Motor neuron (in vitro differentiated cells): ENCODE data around the gene CDC6. TPM values are rescaled to one million over a fixed set of nuclear protein-coding genes. Genes with fewer than 3 reads are reported as not detected.

Source experiments
- ATAC-seq, 8 experiments: fragments of 200-7000 bp; cut with Tn5 transposase; replicated peaks in 6 of 8; 2 replicates each; pipeline ENCODE4 v1.8.0; 2021; ENCODE audit warnings: mild to moderate bottlenecking in 8 of 8, moderate library complexity in 8 of 8
- H3K27ac ChIP-seq, 2 donors: fragments of 250-450 bp; sonication (Bioruptor Pico); 2 replicates each; pipeline ENCODE4 v1.9.0; 2021; ENCODE audit warnings: antibody characterized with exemption in 2 of 2, mild to moderate bottlenecking in 2 of 2, moderate library complexity in 1 of 2
- H3K4me1 ChIP-seq, 2 donors: fragments of 250-450 bp; sonication (Bioruptor Pico); replicated peaks in 1 of 2; 2 replicates each; pipeline ENCODE4 v1.6.1; 2021; ENCODE audit warnings: antibody characterized with exemption in 2 of 2, mild to moderate bottlenecking in 2 of 2, moderate library complexity in 1 of 2
- H3K4me3 ChIP-seq, 5 donors: fragments of 250-450 bp; sonication (Bioruptor Pico); 2 replicates each; pipeline ENCODE4 v1.9.0; 2021; ENCODE audit warnings: antibody characterized with exemption in 5 of 5, mild to moderate bottlenecking in 5 of 5, moderate library complexity in 4 of 5
- WGBS, 10 experiments: fragments of 450-650 bp; shearing (Covaris generic); methylation state at CpG; one replicate each; pipeline ENCODE4 v1.0.0; 2022; 5-methylcytosine and 5-hydroxymethylcytosine counted together
- in situ Hi-C, 9 experiments: fragments of 400-800 bp; cut with MboI; loops; one replicate each; pipeline ENCODE4 v1.15.0; 2021; ENCODE audit warnings: low sequenced_read_pairs in 9 of 9, low pct_unique_long_range_greater_than_20kb in 2 of 9; ENCODE audit not compliant: unreplicated experiment in 9 of 9
- total RNA-seq, 8 experiments: library from RNA; unstranded; fragments of 300-600 nt; gene quantifications; 2 replicates each; pipeline versions ENCODE4 v1.2.3 to v1.2.4, GENCODE V29; 2022

Gene CDC6
- total RNA-seq, 8 experiments from 2014 or later: 1.7 to 30.9 (median 3.6) TPM

DNA sequence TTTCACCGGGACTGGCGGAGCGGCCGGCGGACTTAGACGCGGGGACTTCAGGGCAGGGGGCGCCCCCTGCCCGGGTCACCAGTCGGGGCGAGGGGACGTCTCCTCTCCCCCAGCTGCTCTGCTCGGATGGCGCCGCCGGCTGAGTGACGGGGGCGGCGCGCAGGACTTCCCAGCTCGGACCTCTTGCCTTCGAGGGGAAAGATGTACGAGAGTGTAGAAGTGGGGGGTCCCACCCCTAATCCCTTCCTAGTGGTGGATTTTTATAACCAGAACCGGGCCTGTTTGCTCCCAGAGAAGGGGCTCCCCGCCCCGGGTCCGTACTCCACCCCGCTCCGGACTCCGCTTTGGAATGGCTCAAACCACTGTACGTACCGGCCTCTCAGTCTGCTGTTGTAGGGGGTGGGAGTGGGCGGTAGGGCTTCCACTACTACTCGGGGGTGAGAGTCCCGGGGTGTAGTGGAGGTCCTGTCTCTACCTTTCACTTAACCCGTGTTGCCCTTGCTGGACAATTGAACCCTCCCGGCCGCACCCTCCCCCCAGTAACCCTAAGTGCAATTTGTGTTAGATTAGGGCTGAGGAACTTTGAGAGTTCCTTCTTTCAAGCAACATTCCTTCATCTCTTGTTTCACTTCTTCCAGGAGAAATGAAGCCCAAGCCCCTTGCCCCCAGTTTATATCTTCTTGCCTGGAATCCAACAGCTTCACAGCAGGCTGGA lies 55.0 kb downstream of the CDC6 start:
- Histone ChIP-seq H3K27ac (peak overlapping the region; percentile 93 to 99), H3K4me3 (peak overlapping the region; percentile 60 to 77 (median 65)), H3K4me1 (peaks cover 18% of the 10 kb centered on the region in 2 donors)
- no peak for ATAC-seq
- WGBS, 10 experiments: 0 to 5% methylated on average over 1 to 20 of the region's 38 CpGs; no CpG with 5 or more reads in 8 of the 10 experiments
- in situ Hi-C loops: no loop called here

DNA sequence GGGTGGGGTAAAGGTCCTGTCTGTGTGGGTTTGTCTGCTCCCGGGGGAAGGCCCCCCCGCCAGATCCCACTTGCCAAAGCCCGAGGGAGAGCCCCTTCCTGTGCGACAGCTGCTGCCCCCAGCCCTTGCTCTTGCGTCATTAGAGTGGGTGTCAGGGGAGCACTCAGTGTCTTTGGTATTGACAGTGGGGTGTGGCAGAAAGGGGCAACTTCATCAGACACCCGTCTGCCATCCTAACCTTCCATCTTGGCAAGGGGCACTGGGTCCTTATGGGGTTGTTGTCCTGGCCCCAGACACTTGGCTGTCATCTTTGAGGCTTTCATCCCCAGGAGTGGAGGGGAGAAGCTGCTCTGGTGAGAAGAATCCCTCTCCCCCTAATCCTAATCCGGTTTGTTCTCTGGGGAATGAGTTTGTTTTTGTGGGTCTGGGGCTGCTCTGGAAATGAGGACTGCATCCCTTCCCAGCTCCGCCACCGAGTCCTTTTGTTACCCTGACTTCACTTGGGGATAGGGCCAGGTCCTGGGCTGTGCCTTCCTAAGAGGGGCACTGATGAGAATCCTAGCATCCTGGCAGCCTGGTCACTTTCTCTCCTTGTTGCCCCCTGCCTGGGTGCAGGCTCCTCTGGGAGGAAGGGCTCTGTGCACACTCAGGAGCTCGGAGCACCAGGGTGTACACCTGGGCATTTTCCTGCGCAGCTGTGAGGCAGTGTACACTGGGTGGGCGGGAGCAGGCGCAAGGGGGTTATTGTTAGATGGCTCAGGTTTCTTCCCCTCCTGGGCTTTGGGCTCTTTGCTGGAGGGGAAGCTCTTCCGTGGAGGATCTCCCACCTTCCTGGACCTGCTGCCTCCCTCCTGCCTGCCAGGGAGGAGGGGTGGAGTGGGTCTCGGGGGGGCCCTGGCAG lies 55.8 kb downstream of the CDC6 start:
- H3K4me3 ChIP-seq: peak overlapping the region; percentile 60 to 77 (median 65)
- H3K4me1 ChIP-seq: peaks cover 25 to 27% of the 10 kb centered on the region in 2 donors
- ATAC-seq: no peak
- in situ Hi-C loops: no loop called here
- peak overlapping the region; percentile 93 to 99 for H3K27ac ChIP-seq
- 0 to 5% (median 2%) methylated on average over 1 to 8 of the region's 15 CpGs; no CpG with 5 or more reads in 6 of the 10 experiments for WGBS, 10 experiments

DNA sequence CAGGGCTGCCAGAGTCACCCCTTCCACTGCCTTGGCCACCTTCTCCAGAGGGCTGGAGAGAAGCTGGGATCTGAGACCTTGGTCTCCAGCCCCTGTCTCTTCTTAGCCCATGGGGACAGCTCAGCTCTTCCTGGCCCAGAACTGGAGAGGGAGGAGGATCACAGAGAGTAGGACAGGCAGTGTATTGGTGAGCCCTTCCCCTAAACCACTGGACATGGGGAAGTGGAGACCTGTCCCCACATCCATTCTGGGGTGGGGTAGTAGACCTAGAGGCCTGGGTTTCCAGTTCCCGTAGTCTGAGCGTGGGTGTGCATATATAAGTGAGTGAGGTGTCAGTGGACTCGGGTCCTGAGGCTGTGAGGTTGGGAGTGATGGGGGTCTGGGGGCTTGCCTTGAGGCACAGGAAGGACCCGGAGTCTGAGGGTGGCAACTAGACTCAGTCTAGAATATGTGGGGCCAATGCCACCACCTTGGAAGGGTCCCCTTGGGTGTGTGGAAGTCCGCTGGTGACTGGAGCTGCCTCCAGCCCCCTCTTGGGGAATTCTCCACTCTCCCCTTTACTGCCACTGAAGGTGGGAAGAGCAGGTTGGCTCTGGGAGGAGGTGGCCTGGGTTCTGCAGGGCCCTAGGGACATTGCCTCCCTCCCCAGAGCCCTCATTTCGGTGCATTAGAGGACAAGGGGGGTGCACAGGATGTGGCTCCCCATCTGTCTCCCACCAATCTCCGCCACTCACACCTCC lies 56.9 kb downstream of the CDC6 start:
- peak overlapping the region; percentile 93 to 99 for H3K27ac ChIP-seq
- in situ Hi-C loops: no loop called here
- no peak for ATAC-seq
- 0 to 38% (median 7%) methylated on average over 1 to 3 of the region's 7 CpGs; no CpG with 5 or more reads in 5 of the 10 experiments for WGBS, 10 experiments
- H3K4me1 ChIP-seq: peaks cover 34 to 38% of the 10 kb centered on the region in 2 donors
- peak overlapping the region; percentile 60 to 77 (median 65) for H3K4me3 ChIP-seq

GRCh38 chr17:40345161-40345993 lies 57.7 kb downstream of the CDC6 start:
- Histone ChIP-seq H3K4me3 (peak overlapping the region; percentile 60 to 77 (median 65)), H3K4me1 (peaks cover 40 to 42% of the 10 kb centered on the region in 2 donors), H3K27ac (peak overlapping the region; percentile 93 to 99)
- WGBS, 10 experiments: 0% methylated on average over 1 to 2 of the region's 45 CpGs; no CpG with 5 or more reads in 8 of the 10 experiments
- ATAC-seq: peak in 5 of 8 experiments; percentile 1 to 5 (median 1)
- in situ Hi-C loops: no loop called here

GRCh38 chr17:40345994-40346764 lies 58.5 kb downstream of the CDC6 start:
- in situ Hi-C loops: no loop called here
- no peak for ATAC-seq
- peak overlapping the region; percentile 60 to 77 (median 65) for H3K4me3 ChIP-seq
- peaks cover 38 to 40% of the 10 kb centered on the region in 2 donors for H3K4me1 ChIP-seq
- WGBS, 10 experiments: 40% methylated on average over 1 of the region's 11 CpGs; no CpG with 5 or more reads in 9 of the 10 experiments
- H3K27ac ChIP-seq: peak overlapping the region; percentile 93 to 99

- Histone ChIP-seq H3K27ac (peak overlapping the region; percentile 93 to 99), H3K4me1 (peaks cover 44 to 46% of the 10 kb centered on the region in 2 donors), H3K4me3 (peak overlapping the region in 4 of 5 donors; percentile 60 to 77 (median 64))
- WGBS, 10 experiments: no CpG with 5 or more reads among the region's 1 CpG
- in situ Hi-C loops: no loop called here
- no peak for ATAC-seq
These were observed 59.1 kb downstream of the CDC6 start for GRCh38 chr17:40346765-40347158.

- no peak for ATAC-seq
- Histone ChIP-seq H3K27ac (peak overlapping the region; percentile 93 to 99), H3K4me1 (peaks cover 52 to 54% of the 10 kb centered on the region in 2 donors), H3K4me3 (peak overlapping the region in 4 of 5 donors; percentile 60 to 77 (median 64))
- in situ Hi-C loops: no loop called here
- 27% methylated on average over 3 of the region's 9 CpGs; no CpG with 5 or more reads in 9 of the 10 experiments for WGBS, 10 experiments
These were observed 59.8 kb downstream of the CDC6 start for GRCh38 chr17:40347319-40348135.

DNA sequence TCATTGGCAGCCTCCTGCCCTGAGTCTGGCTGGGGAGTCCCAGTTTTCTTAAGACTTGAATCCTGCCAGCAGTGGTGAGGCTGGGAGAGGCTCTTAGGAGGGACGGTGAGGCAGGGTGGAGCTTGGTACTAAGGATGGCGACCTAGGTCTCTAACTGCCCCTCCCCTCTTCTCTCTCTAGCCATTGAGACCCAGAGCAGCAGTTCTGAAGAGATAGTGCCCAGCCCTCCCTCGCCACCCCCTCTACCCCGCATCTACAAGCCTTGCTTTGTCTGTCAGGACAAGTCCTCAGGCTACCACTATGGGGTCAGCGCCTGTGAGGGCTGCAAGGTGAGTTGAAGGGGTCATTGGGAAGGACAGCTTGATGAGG lies 60.4 kb downstream of the CDC6 start:
- peak overlapping the region in 3 of 5 donors; percentile 60 to 77 (median 62) for H3K4me3 ChIP-seq
- ATAC-seq: no peak
- in situ Hi-C loops: no loop called here
- H3K4me1 ChIP-seq: peaks cover 58 to 60% of the 10 kb centered on the region in 2 donors
- WGBS, 10 experiments: 24 to 80% (median 44%) methylated on average over 1 to 3 of the region's 5 CpGs; no CpG with 5 or more reads in 6 of the 10 experiments
- H3K27ac ChIP-seq: peak overlapping the region; percentile 93 to 99

DNA sequence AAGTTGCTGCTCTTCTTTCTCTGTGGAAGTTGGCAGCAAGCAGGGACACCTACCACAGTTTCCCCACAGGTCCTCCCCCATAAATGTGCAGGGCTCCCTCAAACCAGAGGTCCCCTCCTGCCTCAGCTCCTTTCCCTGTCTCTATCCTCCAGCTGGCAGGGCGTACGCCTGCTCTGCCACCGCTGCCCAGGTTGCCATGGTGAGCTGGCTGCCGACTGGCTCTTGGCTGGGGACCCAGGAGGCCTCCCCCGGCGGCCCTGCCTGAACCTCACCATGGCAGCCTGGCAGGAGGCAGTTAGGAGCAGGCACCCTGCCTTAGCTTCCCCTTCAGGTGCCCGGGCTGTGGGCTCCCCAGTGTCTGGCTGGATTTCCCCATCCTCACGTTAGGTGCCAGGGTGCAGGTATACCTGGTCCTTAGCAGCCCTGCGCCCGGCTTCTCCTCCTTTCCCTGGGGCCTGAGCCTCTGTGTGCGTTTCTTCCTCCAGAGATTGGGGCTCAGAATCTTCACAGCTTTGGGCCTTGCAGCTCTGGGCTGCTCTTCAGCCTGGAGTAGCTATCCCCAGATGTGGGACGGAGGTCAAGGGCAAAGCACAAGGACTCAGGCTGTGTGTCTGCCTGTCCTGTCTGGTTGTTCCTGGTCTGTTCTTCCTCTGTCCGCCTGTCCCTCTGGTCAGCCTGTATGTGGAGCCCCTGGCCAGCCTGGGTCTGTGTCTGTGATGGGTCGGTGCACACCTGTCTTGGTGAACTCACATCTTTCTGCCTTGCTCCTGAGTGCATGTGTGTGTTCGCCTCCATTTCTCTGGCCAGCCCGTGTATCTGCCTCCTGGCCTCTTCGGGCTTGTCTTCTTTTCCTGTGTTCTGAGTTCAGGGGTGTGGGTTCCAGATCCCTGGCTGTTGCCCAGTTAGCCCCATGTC lies 61.1 kb downstream of the CDC6 start:
- peak overlapping the region in 1 of 5 donors; percentile 25 for H3K4me3 ChIP-seq
- ATAC-seq: peak in 1 of 8 experiments; percentile 4
- peaks cover 65 to 67% of the 10 kb centered on the region in 2 donors for H3K4me1 ChIP-seq
- 19 to 100% (median 74%) methylated on average over 1 to 9 of the region's 17 CpGs; no CpG with 5 or more reads in 2 of the 10 experiments for WGBS, 10 experiments
- in situ Hi-C loops: no loop called here
- H3K27ac ChIP-seq: peak overlapping the region; percentile 93 to 99

DNA sequence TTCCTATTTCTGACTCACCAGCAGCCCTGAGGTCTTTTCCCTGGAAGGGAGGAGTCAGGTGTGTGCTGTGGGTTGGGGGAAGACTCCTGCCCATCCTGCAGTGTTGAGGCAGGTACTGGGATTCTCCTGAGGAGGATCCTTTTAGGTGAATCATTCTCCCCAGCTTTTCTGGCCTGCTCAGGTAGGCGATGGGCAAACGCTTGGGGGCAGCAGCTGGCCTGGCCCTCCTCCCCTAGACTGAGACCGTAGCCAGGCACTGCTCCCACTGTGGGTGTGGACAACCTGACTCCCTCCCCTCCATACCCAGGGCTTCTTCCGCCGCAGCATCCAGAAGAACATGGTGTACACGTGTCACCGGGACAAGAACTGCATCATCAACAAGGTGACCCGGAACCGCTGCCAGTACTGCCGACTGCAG lies 61.8 kb downstream of the CDC6 start:
- Histone ChIP-seq H3K4me3 (peak overlapping the region in 4 of 5 donors; percentile 12 to 25 (median 19)), H3K4me1 (peaks cover 71 to 74% of the 10 kb centered on the region in 2 donors), H3K27ac (peak overlapping the region; percentile 93 to 99)
- in situ Hi-C loops: no loop called here
- 20 to 59% (median 40%) methylated on average over 1 to 5 of the region's 10 CpGs; no CpG with 5 or more reads in 7 of the 10 experiments for WGBS, 10 experiments
- ATAC-seq: peak in 4 of 8 experiments; percentile 1 to 35 (median 8)
